ENCODE data around the gene RAB40C. TPM values are rescaled to one million over a fixed set of nuclear protein-coding genes. Genes with fewer than 3 reads are reported as not detected.

RAB40C gene
- total and polyA plus RNA-seq, 8 donors, result 17.6 to 101 (median 25.6) TPM

- H3K36me3 ChIP-seq, result peaks cover 19 to 47% (median 43%) of the 10 kb centered on the region in 4 donors
- WGBS, 5 donors, result 86 to 94% (median 88%) methylated on average over 27 to 29 of the region's 29 CpGs
- H3K9me3 ChIP-seq, result no peaks in the 10 kb centered on the region
- peaks cover 0 to 6% (median 0%) of the 10 kb centered on the region in 3 donors for H3K27me3 ChIP-seq
- no peak for TF ChIP-seq POLR2A (IDR thresholded peaks at IDR 0.05)
- no peak for TF ChIP-seq POLR2AphosphoS5 (IDR thresholded peaks at IDR 0.05)
- TF ChIP-seq CTCF (IDR thresholded peaks at IDR 0.05), result no peak
- no peak for TF ChIP-seq EP300 (IDR thresholded peaks at IDR 0.05)
- DNase-seq, result peak in 1 of 2 donors; percentile 26
- H3K27ac ChIP-seq, result peak overlapping the region in 1 of 5 donors; percentile 29
- H3K4me3 ChIP-seq, result no peak overlapping the region
- H3K4me1 ChIP-seq, result peaks cover 27 to 42% (median 33%) of the 10 kb centered on the region in 4 donors
- intact Hi-C loops (cut with DNase I; ENCODE audit: low total_unique reads), result no loop called here
Observed at GRCh38 chr16:626787-627453, 37.1 kb downstream of the RAB40C start.

- TF ChIP-seq EP300 (IDR thresholded peaks at IDR 0.05) (no peak), CTCF (IDR thresholded peaks at IDR 0.05) (no peak)
- H3K9me3 ChIP-seq, result no peaks in the 10 kb centered on the region
- WGBS, 5 donors, result 72 to 84% (median 77%) methylated on average over 49 to 50 of the region's 50 CpGs
- peaks cover 0 to 13% (median 0%) of the 10 kb centered on the region in 3 donors for H3K27me3 ChIP-seq
- peak; percentile 58 to 61 for DNase-seq
- peaks cover 19 to 50% (median 45%) of the 10 kb centered on the region in 4 donors for H3K36me3 ChIP-seq
- intact Hi-C loops (cut with DNase I; ENCODE audit: low total_unique reads), result no loop called here
- H3K27ac ChIP-seq, result no peak overlapping the region
- peaks cover 23 to 37% (median 27%) of the 10 kb centered on the region in 4 donors for H3K4me1 ChIP-seq
- no peak overlapping the region for H3K4me3 ChIP-seq
Observed at GRCh38 chr16:627454-628239, 37.8 kb downstream of the RAB40C start.

DNA sequence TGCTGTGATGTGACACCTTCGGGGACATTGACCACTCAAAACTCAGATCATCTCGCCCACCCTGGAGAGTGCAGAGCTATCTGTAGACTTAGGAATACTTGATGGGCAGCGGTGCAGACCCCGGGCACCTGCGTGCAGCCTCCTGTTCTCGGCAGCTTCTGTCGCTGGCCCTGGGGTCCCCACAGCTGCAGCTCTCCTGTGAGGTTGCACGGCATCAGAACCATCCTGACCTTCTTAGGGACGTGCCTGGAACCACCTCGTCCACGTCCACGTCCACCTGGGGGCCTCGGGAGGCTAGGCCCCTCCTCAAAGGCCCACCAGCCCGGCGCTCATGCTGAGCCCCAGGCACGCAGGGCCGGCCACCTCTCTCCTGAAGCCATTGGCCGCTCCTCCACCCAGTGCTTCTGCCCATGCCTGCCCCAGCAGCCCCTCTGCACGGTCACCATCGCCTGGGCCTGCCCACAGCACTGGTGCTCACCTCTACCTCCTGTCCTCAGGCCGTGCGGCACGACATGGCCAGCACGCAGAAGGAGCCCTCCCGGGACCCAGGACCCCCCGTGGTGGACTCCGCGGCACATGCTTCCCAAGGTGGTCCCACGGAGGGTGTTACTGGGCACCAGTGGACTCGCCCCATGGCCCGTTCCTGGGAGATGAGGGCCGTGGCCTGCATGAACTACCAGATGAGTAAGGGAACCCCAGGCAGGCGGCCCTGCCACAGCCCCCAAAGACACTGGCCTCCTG is 38.6 kb downstream of the RAB40C start:
- Histone ChIP-seq H3K4me3 (no peak overlapping the region), H3K27ac (no peak overlapping the region), H3K9me3 (no peaks in the 10 kb centered on the region), H3K27me3 (peaks cover 0 to 13% (median 0%) of the 10 kb centered on the region in 3 donors), H3K4me1 (peaks cover 23 to 37% (median 27%) of the 10 kb centered on the region in 4 donors), H3K36me3 (peaks cover 19 to 58% (median 53%) of the 10 kb centered on the region in 4 donors)
- no peak for TF ChIP-seq POLR2AphosphoS5 (IDR thresholded peaks at IDR 0.05)
- no peak for TF ChIP-seq POLR2A (IDR thresholded peaks at IDR 0.05)
- TF ChIP-seq EP300 (IDR thresholded peaks at IDR 0.05), result no peak
- TF ChIP-seq CTCF (IDR thresholded peaks at IDR 0.05), result no peak
- no peak for DNase-seq
- intact Hi-C loops (cut with DNase I; ENCODE audit: low total_unique reads), result no loop called here
- 90 to 95% (median 94%) methylated on average over 19 to 33 of the region's 33 CpGs for WGBS, 5 donors
